CD4-positive, alpha-beta T cell treated with Interleukin-21 for 1 hour (primary cell): ENCODE measurements around the gene S100PBP.

Source experiments
- DNase-seq: peaks from one replicate; pipeline ENCODE4 v3.0.0-alpha.2; 2020

S100PBP gene

DNA sequence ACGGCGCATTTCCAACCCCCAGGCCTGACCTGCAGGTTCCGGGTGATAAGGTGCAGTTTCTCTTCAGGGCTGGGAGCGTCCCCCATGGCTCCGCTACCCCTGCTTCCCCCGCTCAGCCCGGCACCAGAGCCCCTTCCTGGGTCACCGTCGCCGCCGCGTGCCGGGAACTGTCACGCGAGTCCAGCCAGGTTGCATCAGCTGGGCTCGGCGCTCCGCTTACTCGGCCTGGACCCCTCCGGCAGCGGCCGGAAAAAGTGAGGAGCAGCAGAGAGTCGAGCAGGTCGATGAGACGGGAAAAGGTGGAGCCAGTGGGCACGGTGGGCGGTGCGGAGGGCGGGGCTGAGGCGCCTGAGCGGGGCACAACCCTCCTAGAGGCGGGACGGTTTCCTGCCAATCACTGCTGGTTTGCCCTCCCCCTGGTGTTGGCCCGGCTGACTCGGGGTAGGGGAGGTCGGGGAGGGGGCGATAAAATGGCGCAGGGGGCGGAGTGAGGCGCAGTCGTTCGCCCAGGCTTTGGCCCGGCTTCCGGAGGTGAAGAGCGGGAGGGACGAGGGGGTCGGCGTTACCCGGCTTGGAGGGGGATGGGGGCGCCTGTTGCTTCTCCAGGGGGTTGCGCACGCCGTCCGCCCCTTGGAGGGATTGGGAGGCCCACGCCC lies at the start of gene S100PBP, which contains the start of gene YARS1:
TSS of gene S100PBP (plus strand) at position 495 of the 656 bp plus-strand sequence. CDS start 8,447 bp downstream, outside the sequence.
TSS of gene YARS1 (minus strand) at position 200 of the 656 bp plus-strand sequence. CDS start at position 86, 114 bp downstream.
- peak; percentile 99 for DNase-seq

DNA sequence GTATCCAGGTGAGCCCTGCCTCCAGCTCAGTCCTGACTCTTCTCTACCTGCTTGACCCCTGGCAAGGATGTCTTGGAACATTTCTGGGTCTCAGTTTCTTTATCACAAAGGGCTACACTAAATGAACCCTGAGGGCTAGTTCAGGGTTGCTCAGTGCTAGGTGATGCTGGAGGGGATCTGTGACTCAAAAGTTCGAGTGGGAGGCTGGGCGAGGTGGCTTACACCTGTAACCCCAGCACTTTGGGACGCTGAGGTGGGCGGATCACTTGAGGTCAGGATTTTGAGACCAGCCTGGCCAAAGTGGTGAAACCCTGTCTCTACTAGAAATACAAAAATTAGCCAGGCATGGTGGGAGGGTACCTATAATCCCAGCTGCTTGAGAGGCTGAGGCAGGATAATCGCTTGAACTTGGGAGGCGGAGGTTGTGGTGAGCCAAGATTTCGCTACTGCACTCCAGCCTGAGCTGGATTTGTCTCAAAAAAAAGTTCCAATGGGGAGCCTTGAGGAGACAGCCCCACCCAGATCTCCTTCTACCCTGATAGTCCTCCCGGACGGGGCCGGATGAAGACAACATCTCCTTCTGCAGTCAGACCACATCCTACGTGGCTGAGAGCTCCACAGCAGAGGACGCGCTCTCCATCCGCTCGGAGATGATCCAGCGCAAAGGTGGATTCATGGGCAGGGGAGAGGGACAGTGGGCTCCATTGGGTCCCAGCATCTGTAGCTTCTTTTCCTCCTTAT lies 49.2 kb upstream of the S100PBP start:
- DNase-seq = no peak

DNA sequence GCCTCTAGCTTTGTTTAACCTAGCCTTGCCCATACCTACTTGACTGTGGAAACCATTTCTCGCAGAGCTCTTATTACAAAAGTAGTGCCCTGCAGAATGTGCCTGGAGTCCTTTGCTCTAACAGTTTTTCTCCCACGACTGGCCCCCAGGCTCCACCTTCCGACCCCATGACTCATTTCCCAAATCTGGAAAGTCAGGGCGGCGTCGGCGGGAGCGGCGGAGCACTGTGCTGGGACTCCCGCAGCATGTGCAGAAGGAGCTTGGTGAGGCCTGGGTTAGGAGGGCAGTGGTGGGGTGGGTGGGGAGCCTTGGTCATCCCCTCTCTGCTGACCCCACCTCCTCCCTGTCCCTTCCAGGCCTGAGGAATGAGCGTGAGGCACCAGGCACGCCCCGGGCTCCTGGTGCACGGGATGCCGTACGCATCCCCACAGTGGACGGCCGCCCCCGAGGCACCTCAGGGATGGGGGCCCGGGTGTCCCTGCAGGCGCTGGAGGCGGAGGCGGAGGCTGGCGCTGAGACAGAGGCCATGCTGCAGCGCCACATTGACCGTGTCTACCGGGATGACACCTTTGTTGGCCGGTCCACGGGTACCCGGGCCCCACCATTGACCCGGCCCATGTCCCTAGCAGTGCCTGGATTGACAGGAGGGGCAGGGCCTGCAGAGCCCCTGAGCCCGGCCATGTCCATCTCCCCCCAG lies 47.8 kb upstream of the S100PBP start:
- no peak for DNase-seq

DNA sequence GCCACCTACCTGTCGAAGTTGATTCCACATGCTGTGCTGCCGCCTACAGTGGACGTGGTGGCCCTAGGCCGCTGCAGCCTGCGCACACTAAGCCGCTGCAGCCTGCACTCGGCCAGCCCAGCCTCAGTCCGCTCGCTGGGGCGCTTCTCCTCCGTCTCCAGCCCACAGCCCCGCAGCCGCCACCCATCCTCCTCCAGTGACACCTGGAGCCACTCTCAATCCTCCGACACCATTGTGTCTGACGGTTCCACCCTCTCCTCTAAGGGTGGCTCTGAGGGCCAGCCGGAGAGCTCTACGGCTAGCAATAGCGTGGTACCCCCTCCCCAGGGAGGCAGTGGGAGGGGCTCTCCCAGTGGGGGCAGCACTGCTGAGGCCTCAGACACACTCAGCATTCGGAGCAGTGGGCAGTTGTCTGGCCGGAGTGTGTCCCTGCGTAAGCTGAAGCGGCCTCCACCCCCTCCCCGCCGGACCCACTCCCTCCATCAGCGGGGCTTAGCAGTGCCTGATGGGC lies 47.2 kb upstream of the S100PBP start:
- DNase-seq = no peak

DNA sequence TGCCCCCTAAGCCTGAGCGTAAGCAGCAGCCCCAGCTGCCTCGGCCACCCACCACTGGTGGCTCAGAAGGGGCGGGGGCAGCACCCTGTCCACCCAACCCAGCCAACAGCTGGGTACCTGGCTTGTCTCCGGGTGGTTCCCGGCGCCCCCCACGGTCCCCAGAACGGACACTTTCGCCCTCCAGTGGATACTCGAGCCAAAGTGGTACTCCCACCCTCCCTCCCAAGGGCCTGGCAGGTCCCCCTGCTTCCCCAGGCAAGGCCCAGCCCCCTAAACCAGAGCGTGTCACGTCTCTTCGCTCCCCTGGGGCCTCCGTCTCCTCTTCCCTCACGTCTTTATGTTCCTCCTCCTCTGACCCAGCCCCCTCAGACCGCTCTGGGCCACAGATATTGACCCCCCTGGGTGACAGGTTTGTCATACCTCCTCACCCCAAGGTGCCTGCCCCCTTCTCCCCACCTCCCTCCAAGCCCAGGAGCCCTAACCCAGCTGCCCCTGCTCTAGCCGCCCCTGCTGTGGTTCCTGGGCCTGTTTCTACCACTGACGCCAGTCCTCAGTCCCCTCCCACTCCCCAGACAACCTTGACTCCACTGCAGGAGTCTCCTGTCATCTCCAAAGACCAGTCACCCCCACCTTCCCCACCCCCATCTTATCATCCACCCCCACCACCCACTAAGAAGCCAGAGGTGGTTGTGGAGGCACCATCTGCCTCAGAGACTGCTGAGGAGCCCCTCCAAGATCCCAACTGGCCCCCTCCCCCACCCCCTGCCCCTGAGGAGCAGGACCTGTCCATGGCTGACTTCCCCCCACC lies 46.5 kb upstream of the S100PBP start:
- no peak for DNase-seq

DNA sequence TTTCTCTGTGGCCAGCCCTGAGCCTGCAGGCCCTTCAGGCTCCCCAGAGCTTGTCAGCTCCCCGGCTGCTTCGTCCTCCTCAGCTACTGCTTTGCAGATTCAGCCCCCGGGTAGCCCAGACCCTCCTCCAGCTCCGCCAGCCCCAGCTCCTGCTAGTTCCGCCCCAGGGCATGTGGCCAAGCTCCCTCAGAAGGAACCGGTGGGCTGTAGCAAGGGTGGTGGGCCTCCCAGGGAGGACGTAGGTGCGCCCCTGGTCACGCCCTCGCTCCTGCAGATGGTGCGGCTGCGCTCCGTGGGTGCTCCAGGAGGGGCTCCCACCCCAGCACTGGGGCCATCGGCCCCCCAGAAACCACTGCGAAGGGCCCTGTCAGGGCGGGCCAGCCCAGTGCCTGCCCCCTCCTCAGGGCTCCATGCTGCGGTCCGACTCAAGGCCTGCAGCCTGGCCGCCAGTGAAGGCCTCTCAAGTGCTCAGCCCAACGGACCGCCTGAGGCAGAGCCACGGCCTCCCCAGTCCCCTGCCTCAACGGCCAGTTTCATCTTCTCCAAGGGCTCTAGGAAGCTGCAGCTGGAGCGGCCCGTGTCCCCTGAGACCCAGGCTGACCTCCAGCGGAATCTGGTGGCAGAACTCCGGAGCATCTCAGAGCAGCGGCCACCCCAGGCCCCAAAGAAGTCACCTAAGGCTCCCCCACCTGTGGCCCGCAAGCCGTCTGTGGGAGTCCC lies 45.7 kb upstream of the S100PBP start:
- no peak for DNase-seq

DNA sequence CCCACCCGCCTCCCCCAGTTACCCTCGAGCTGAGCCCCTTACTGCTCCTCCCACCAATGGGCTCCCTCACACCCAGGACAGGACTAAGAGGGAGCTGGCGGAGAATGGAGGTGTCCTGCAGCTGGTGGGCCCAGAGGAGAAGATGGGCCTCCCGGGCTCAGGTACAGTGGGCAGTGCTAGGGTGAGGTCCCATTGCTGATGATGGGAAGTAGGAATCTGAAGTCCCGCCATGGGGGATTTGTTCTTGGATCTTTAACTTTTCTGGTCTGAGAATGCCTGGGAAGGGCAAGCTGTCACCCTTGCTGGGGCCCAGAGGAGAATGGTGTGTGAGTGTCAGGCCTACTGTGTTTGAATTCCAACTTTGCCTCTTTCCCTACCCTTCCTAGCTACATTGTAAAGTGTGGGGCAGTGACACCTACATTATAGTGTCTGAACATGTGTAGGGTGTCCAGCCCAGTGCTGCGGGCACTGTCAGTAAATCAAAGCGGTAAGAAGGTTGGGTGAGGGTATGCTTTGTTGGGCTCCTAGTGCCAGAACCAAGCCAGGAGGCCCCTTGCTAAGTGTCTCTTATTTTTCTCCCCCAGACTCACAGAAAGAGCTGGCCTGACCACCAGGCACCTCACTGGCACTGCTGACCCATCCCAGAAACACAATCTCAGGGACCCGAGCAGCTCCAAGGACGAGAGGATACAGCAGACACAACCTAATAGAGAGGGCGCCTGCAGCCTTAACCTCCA lies 45.0 kb upstream of the S100PBP start:
- DNase-seq = no peak

DNA sequence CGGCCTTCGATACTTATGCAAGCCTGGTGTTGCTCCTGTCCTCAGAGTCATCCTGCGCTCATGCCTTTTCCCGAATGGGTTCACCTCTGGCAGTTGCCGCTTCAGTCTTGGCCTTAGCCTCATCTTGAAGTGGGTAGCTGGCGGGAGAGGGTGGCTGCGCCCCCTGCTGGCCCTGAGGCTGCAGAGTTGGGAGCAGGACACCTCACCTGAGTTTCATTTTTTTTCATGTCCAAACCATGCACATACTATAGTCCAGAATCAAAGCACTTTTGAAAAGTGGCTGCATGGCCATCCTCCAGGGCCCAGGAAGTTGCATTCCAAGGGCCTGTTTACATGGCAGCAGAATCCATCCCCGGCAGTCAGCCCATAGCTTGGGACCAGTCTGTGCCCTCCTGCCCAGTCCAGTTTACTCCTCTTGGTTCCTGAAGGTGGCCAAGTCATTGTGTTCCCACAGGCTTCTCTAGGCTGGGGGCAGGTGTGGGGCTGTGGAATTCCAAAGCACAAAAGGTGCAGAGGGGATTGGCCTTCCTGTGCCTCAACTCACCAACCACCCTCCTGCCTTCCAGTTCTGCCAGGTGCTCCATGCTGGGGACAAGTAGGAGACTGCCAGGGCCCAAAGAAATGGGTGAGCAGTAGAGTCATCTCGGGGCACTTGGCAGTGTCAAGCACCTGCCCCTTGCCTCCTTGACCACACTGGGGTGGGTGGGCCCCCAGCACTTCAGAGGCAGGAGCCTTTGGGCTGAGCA lies 44.3 kb upstream of the S100PBP start:
- peak; percentile 71 for DNase-seq

DNA sequence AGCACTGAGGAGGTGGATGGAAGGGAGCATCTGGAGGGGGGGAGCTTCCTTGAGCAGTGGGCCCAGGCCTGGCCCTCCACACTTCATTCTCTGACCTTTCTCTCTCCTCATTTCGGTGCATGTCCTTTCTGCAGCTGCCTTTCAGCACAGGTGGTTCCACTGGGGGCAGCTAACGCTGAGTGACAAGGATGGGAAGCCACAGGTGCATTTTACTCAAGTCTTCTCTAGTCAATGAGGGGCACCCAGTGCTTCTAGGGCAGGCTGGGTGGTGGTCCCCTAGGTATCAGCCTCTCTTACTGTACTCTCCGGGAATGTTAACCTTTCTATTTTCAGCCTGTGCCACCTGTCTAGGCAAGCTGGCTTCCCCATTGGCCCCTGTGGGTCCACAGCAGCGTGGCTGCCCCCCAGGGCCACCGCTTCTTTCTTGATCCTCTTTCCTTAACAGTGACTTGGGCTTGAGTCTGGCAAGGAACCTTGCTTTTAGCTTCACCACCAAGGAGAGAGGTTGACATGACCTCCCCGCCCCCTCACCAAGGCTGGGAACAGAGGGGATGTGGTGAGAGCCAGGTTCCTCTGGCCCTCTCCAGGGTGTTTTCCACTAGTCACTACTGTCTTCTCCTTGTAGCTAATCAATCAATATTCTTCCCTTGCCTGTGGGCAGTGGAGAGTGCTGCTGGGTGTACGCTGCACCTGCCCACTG lies 43.5 kb upstream of the S100PBP start:
- no peak for DNase-seq

DNA sequence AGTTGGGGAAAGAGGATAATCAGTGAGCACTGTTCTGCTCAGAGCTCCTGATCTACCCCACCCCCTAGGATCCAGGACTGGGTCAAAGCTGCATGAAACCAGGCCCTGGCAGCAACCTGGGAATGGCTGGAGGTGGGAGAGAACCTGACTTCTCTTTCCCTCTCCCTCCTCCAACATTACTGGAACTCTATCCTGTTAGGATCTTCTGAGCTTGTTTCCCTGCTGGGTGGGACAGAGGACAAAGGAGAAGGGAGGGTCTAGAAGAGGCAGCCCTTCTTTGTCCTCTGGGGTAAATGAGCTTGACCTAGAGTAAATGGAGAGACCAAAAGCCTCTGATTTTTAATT lies 43.0 kb upstream of the S100PBP start:
- no peak for DNase-seq

DNA sequence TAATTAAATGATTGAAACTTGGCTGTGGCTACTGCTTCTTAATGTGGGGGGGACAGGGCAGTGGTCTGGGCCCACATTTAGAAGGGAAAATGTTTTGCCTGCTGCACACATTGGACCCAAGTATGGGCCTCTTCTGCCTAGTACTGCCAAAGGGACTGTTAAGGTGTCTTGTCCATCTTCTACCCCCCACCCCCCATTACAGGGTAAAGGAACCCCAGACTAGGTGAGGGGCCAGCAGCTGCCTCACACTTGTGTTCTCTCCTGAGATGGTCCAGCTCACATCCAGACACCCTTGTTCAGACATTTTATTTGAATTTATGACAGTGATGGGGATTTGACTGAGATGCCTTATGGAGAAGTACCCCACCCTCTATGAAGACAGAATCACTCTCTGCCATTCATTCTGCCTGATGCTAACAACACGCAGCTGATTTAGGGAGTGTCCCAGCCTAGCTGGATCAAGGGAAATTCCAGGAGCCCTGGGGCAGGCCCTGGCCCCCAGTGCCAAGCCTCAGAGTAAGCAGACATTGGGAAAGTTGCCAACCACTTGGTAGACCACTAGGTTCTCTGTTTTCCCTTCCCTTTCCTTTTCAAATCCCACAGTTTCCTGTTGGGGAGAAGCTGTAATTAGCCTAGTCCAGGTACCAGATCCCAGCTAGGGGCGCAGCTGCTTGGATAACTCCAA lies 42.4 kb upstream of the S100PBP start:
- no peak for DNase-seq

DNA sequence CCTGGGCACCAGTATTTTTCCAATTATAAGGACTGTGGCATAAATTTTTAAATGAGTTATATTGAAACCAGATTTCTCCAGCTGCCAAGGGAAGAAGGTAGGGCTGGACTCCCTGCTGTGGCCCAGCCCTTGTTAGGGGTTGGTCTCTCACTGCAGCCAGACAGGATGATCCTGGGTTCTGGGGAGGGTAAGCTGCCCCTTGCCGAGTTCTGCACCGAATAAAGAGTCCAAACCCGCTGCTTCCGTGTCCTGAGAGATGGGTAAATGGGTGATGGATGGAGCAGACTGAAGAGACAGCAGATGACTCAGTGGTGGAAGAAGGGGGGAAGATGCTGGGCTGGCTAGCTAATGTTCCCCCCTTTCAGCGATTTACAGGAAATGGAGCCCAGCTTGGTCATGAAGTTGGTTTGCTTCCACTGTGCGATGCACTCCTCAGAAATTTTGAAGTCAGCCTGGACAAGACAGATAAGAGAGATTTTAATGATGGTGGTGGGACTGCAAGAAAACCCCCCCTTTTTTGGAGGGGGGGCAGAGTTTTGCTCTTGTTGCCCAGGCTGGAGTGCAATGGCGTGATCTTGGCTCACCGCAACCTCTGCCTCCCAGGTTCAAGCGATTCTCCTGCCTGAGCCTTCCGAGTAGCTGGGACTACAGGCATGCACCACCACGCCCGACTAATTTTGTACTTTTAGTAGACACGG lies 41.7 kb upstream of the S100PBP start:
- no peak for DNase-seq

DNA sequence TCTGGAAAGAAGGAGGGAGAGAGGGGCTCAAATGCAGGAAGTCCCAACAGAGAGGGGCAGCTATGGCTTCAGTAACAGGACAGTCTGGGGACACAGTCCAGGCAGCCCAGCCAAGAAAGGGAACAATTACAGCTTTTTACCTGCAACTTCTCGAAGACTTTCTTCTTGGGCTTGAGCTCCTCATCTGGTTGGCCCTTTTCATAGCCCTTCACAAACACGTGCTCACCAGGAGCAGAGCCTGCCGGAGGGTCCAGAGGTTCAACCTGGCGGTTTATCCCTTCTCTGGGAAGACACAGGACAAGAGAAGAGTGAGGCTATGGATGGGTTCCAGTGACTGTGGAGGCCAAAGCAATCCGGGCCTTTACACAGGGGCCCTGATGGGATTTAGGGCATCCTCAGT lies 38.2 kb upstream of the S100PBP start:
- no peak for DNase-seq

DNA sequence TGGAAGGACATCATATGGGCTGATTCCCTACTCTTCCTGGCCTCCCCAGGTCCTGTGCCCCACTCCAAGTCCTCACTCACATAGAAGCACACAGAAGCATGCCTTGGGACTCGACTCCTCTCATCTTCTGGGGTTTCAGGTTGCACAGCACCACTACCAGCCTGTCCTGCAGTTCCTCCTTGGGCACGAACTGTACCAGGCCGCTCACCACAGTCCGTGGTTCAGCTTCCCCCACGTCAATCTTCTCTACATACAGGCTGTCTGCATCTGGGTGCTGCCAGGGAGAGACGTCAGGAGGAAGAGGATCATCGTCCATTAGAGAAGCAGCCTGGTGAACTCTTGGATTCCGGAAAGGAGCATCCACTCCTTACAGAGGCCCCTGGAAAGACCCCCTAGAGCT lies 37.4 kb upstream of the S100PBP start:
- DNase-seq = no peak

DNA sequence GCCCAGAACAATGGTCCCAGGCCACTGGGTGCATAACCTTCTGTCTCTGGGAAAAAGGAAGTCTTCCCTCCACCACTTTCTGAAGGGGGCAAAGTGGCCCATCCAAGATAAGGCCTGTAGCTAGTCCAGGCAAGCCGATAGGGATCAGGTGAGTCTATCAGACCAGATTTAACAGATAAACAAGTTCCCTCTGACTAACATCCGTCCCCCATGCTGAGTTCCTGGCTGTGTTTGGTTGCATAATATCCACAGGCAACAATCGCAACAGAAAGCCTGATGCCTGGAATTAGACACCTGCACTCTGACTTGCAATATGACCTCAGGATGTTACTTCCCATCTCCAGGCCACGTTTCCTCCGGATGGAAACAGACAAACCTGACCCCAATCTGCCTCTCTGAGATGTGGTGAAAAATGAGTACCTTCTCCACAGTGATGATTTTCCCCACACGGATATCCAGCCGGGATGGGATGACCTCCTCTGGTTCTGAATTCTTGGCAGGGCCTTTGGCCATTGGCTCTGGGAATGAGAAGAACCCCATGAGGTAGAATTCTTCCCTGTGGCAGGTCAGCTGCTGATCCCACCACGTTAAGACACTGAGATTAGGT lies 36.7 kb upstream of the S100PBP start:
- no peak for DNase-seq

DNA sequence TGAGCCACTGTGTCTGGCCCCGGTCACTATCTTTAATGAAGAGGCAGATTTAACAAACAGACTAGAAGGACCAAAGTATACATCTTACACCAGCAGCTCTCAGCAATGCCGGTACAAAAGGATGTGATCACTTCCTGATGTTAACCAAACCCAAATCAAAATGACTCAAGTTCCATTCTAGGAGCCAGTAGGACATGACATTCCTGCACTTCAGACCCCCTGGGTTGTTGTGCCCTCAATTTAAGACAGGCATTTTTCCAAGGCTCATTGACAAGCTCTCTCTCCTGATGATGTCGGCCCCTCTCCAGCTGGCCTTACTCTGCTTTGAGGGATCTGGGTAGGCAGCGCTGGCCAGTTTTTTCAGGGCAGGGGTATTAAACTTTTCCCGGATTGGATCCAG lies 35.4 kb upstream of the S100PBP start:
- DNase-seq = no peak

DNA sequence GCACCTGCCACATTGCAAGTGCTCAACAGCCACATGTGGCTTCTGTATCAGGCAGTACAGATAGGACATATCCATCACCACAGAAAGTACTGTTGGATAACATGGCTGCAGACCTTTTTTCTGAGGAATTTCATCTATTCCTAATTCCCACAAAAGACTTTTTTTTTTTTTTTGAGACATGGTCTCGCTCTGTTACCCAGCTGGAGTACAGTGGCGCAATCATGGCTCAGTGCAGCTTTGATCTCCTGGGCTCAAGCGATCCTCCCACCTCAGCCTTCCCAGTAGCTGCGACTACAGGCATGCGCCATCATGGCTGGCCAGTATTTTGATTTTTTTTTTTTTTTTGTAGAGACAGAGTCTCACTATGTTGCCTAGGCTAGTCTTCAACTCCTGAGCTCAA lies 33.6 kb upstream of the S100PBP start:
- DNase-seq = no peak

DNA sequence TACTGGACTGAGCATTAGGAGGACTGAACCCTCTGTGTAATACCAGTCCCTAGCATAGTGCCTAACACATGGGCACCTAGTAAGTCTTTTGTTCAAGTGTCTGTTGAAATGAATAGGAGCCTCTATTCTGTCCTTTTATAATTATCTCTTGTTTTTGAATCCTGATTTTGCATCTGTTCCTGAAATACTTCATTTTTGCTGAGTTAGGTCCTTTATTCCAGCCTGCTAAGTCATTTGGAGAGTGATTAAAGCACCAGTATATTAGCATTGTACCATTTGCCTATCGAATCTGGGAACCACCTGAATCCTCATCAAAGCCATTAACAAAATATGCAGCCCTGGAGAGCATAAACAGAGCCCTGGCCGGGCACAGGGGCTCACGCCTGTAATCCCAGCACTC lies 32.6 kb upstream of the S100PBP start:
- no peak for DNase-seq
